NCI-H1417 (cell line): ENCODE results near the gene SHISA6.
A peak's percentile ranks its signal among the peaks of the same experiment; 100 is the strongest.

Experiments used
- DNase-seq, 3 experiments: peaks; one replicate each; lab custom pipeline; 2025; lab: John Stamatoyannopoulos, UW

Gene SHISA6

GRCh38 chr17:11353601-11354000, 112.6 kb downstream of the SHISA6 start:
- DNase-seq: no peak

- no peak for DNase-seq
Observed at GRCh38 chr17:11356371-11356770, 115.4 kb downstream of the SHISA6 start.

DNA sequence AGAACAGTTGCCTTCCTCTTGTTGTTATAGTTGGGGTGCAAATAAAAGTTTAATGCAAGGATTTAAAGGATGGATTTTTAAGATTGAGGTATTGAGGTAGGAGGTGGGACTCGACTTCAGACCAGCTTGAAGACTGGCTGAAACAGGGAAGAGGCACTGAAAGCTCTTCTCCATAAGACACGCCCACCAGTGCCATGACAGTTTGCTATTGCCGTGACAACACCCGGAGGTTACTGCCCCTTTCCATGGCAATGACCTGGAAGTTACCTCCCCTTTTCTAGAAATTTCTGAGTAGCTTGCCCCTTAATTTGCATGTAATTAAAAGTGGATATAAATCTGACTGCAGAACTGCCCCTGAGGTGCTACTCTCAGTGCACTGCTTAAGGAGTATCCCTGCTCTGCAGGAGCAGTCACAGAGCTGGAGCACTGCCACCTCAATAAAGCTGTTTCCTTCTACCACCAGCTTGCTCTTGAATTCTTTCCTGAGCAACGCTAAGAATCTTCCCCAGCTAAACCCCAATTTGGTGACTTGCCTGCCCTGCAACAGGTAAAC, 122.6 kb downstream of the SHISA6 start:
- DNase-seq: no peak

GRCh38 chr17:11366272-11366850, 125.3 kb downstream of the SHISA6 start:
- no peak for DNase-seq

GRCh38 chr17:11369575-11369974, 128.6 kb downstream of the SHISA6 start:
- no peak for DNase-seq

DNA sequence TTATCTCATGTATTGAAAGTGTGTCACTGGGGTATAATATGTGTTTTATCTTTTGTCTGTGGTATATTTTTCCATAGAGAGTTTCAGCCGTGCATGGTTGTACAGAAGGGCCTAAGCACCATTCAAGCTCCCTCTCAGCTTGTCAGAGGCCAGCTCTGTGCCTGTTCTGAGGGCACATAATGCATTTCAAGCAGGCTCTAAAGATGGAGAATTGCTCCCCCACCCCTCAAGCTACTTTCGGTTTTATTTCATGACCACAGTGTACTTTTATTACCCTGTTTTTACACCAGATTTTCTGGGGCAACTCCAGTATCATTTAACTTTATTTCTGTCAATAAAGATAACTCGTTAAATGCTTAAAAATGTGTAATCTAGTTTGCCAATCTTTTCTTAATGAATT, 131.7 kb downstream of the SHISA6 start:
- no peak for DNase-seq

DNA sequence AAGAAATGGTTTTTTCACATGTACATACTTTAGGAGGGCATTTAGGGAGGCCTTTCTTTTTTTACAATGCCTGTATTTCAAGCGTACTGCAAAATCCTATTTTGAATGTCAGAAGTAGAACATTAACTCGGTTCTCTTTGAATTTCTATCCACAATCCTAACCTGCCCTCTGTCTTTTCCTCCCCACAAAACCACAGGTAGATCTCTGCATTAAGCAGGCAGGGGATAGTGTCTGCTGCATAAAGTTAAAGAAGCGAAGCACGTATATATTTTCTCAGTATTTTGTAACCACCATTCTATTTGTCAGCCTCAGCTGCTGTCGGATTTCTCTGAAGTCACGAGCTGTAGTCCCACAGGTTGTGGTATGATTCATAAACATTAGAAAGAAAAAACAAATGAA, 137.5 kb downstream of the SHISA6 start:
- no peak for DNase-seq

DNA sequence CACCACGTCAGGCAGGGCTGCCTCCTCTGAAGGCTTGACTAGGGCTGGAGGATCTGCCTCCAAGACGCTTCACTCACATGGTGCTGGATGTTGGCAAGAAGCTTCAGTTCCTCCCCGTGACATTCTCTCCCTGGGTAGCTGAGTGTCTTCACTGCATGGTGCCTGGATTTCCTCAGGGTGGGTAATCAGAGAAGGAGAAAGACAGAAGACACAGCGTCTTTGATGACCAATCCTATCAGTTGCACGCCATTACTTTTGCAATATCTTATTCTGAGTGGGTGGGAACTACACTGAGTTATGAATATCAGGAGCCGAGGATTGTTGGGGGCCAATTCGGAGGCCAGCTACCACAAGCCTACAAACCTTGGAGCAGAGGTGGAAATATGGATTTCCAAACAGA, 139.7 kb downstream of the SHISA6 start:
- no peak for DNase-seq

- no peak for DNase-seq
Observed at GRCh38 chr17:11383157-11383556, 142.1 kb downstream of the SHISA6 start.

GRCh38 chr17:11384131-11384530, 143.1 kb downstream of the SHISA6 start:
- DNase-seq: no peak

DNA sequence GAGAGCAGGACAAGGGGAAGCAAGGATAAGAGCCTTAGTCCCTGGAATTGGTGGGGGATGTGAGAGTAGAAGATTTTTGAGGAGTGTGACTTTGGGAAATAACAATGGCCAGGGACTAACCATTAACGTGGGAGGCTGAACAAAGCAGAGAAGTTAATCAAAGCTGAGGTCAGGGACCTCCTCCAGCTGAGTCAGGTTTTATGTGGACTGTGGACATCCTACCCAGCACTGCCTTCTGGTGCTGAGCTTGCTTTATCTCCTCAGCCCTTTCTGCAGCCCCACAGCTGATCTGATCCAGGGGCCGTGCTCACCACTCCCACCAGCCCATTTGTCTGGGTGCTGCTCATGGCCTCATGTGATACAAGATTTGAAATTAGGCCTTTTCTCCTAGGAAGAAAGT, 146.6 kb downstream of the SHISA6 start:
- no peak for DNase-seq

GRCh38 chr17:11388054-11388453, 147.0 kb downstream of the SHISA6 start:
- peak in 1 of 3 experiments; percentile 4 for DNase-seq

DNA sequence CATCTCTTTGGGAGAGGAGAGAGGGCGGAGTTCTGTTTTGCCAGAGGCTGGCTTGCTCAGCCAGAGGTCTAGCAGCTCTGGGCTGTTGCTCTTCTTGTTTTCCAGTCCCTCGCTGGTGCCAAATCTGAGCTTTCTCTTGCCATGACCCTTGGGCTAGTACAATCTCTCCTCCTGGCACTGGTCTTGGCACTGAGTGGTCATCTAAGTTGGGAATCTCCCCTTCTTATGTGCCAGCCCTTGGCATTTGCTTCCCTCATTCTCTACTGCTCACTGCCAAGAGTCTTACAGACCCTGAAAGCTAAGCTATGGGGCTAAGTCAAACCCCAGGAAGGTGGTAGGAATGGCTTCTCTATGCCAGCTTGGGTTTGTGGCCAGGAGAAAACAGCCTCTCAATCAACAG, 148.6 kb downstream of the SHISA6 start:
- DNase-seq: no peak

GRCh38 chr17:11391134-11391533, 150.1 kb downstream of the SHISA6 start:
- no peak for DNase-seq

- DNase-seq: no peak
Observed at GRCh38 chr17:11404431-11405276, 163.6 kb downstream of the SHISA6 start.

GRCh38 chr17:11406716-11407115, 165.7 kb downstream of the SHISA6 start:
- DNase-seq: no peak

DNA sequence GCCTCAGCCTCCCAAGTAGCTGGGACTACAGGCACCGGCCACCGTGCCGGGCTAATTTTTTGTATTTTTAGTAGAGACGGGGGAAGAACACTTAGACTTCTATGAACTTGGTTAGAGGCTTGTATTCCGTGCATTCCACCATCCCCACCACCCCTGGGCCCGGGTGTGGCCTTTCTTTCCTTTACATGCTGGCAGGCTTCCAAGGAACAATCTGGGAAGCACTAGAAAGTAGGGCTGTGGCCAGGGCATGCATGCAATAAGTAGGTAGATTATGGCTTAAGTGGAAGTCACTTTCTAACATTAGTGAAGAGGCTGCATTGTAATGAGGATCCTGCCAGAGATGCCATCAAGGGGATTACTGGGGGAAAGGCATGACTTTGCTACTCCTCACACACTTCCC, 171.6 kb downstream of the SHISA6 start:
- no peak for DNase-seq

DNA sequence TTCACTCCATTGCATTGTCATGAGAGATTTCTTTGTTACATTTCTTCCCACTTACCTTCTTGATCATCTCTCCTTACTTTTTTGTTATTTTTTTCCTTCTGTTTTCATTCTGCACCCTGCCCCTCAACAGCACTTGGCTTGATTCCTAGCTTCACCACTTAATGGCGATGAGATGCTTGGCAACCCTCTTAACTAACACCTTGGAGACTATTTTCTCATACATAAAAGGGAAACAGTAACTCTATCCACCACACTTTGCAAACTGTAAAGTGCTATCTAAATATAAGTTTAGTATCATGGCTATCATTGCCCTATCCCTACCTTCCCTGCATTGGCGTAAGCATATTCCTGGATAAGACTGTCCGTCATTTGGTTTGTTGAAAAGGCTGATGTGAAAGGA, 177.3 kb downstream of the SHISA6 start:
- DNase-seq: no peak

DNA sequence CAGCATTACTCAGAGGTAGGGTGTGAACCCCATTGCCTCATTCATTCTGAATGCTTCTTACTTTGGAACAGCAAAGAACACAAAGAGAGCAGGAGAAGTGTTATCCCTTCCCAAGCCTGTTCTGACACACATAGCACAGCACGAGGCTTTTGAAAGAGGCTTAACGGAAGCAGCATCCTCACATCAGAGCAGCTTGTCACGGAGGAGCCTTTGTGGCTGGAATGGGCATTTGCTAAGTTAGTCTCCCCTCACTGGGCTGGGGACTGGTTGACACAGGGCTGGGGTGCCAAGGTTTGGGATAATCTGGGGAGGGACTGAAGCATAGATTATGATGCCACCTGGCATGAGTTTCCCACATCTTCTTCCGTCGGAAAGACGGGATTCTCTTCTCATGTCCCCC, 189.7 kb downstream of the SHISA6 start:
- no peak for DNase-seq

GRCh38 chr17:11438673-11439072, 197.7 kb downstream of the SHISA6 start:
- no peak for DNase-seq

DNA sequence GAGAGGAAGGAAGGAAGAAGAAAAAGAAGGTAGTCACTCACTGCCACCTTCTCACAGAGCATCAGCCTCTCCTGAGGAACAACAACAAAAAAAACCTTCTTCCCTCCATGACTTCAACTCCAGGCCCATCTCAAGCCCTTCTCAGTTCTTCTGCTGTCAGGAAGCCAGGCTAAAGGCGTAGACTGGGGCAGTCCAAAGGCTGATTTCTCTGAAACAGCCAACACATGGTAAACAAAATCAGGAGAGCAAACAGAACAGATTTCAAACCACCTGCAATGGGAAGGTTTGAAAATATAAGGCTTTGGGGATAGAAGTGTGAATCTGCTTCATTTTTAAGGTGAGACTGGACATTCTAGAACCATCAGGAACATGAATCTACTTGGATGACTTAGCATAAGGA, 200.0 kb downstream of the SHISA6 start:
- no peak for DNase-seq

GRCh38 chr17:11446316-11446715, 205.3 kb downstream of the SHISA6 start:
- no peak for DNase-seq

- no peak for DNase-seq
Observed at GRCh38 chr17:11454096-11454495, 213.1 kb downstream of the SHISA6 start.
